Measurements from ENCODE around the gene GDA. TPM values are rescaled to one million over a fixed set of nuclear protein-coding genes. Genes with fewer than 3 reads are reported as not detected.

Gene GDA
- total RNA-seq, 4 donors from 2014 or later: 1.2 to 89.9 (median 55.9) TPM

DNA sequence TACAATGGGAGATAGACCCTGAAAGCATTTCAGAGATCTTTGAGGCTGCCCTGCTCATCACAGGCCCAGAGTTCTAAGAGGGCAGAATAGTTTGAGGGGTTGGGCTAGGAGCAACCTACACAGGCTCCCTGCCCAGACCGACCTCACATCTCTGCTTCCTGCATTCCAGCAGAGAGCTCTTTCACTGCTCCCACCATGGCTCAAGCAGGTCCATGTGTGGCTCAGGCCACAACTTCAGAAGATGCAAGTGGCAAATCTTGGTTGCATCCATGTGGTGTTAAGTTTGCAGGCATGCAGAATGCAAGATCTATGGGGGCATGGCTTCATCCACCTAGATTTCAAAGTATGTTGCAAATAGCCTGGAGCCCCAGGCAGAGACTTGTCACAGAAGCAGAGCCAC is 39.0 kb downstream of the GDA start:
- in situ Hi-C loops (cut with MboI; ENCODE audit: low pct_ligation_motif_present in 1 of 4, low pct_unique_long_range_greater_than_20kb in 1 of 4, low sequenced_read_pairs in 3 of 4) (no loop called here), intact Hi-C loops (cut with DNase I; ENCODE audit: low total_unique reads) (no loop called here)
- DNase-seq: no peak
- Histone ChIP-seq H3K9me3 (no peaks in the 10 kb centered on the region), H3K27ac (no peak overlapping the region), H3K4me3 (no peak overlapping the region), H3K4me1 (no peaks in the 10 kb centered on the region), H3K36me3 (no peaks in the 10 kb centered on the region), H3K27me3 (no peaks in the 10 kb centered on the region)
- WGBS, 2 donors (ENCODE audit: low coverage in 1 of 2): 69% methylated on average over 1 of the region's 1 CpG; no CpG with 5 or more reads in 1 of the 2 donors
- TF ChIP-seq EP300 (IDR thresholded peaks at IDR 0.05; ENCODE audit: low read depth): no peak
- TF ChIP-seq POLR2AphosphoS5 (IDR thresholded peaks at IDR 0.05): no peak
- no peak for TF ChIP-seq POLR2A (IDR thresholded peaks at IDR 0.05)
- TF ChIP-seq, protein P1, sequence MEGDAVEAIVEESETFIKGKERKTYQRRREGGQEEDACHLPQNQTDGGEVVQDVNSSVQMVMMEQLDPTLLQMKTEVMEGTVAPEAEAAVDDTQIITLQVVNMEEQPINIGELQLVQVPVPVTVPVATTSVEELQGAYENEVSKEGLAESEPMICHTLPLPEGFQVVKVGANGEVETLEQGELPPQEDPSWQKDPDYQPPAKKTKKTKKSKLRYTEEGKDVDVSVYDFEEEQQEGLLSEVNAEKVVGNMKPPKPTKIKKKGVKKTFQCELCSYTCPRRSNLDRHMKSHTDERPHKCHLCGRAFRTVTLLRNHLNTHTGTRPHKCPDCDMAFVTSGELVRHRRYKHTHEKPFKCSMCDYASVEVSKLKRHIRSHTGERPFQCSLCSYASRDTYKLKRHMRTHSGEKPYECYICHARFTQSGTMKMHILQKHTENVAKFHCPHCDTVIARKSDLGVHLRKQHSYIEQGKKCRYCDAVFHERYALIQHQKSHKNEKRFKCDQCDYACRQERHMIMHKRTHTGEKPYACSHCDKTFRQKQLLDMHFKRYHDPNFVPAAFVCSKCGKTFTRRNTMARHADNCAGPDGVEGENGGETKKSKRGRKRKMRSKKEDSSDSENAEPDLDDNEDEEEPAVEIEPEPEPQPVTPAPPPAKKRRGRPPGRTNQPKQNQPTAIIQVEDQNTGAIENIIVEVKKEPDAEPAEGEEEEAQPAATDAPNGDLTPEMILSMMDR (IDR thresholded peaks at IDR 0.05): no peak

GRCh38 chr9:72193478-72193881 is 44.2 kb downstream of the GDA start:
- Histone ChIP-seq H3K27me3 (no peaks in the 10 kb centered on the region), H3K36me3 (no peaks in the 10 kb centered on the region), H3K4me1 (no peaks in the 10 kb centered on the region), H3K4me3 (no peak overlapping the region), H3K9me3 (no peaks in the 10 kb centered on the region), H3K27ac (no peak overlapping the region)
- intact Hi-C loops (cut with DNase I; ENCODE audit: low total_unique reads): no loop called here
- in situ Hi-C loops (cut with MboI; ENCODE audit: low pct_ligation_motif_present in 1 of 4, low pct_unique_long_range_greater_than_20kb in 1 of 4, low sequenced_read_pairs in 3 of 4): no loop called here
- DNase-seq: no peak
- WGBS, 2 donors (ENCODE audit: low coverage in 1 of 2): 82 to 83% methylated on average over 1 to 5 of the region's 5 CpGs
- no peak for TF ChIP-seq POLR2AphosphoS5 (IDR thresholded peaks at IDR 0.05)
- no peak for TF ChIP-seq POLR2A (IDR thresholded peaks at IDR 0.05)
- TF ChIP-seq EP300 (IDR thresholded peaks at IDR 0.05; ENCODE audit: low read depth): no peak
- TF ChIP-seq, protein P1 (IDR thresholded peaks at IDR 0.05): no peak

DNA sequence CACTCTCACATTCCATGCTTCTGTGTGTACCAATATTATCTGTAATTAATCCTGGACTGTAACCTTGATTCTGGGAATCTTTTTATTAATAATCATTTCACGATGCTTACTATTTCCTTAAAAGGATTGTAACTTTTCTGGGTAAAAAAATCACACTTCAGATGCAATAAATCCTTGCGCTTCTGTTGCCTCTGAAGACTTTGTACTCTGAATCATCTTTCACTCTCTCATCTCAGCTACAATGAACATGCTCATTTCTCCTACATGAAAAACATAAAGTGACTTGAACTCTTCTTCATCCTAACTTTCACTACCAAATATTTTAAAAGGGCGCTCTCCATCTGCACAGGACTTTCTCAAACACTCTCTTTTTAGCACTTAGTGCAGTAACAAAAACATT is 50.0 kb downstream of the GDA start:
- DNase-seq: no peak
- Histone ChIP-seq H3K27me3 (no peaks in the 10 kb centered on the region), H3K4me1 (peaks cover 0 to 7% (median 1%) of the 10 kb centered on the region in 4 donors), H3K27ac (no peak overlapping the region), H3K36me3 (no peaks in the 10 kb centered on the region), H3K9me3 (no peaks in the 10 kb centered on the region), H3K4me3 (no peak overlapping the region)
- 34 to 38% methylated on average over 3 of the region's 3 CpGs for WGBS, 2 donors (ENCODE audit: low coverage in 1 of 2)
- intact Hi-C loops (cut with DNase I; ENCODE audit: low total_unique reads): no loop called here
- TF ChIP-seq, protein P1 (IDR thresholded peaks at IDR 0.05): no peak
- no peak for TF ChIP-seq POLR2A (IDR thresholded peaks at IDR 0.05)
- in situ Hi-C loops (cut with MboI; ENCODE audit: low pct_ligation_motif_present in 1 of 4, low pct_unique_long_range_greater_than_20kb in 1 of 4, low sequenced_read_pairs in 3 of 4): no loop called here

- intact Hi-C loops (cut with DNase I; ENCODE audit: low total_unique reads): no loop called here
- no peak for DNase-seq
- Histone ChIP-seq H3K36me3 (no peaks in the 10 kb centered on the region), H3K27ac (peak overlapping the region in 1 of 4 donors; percentile 4), H3K4me1 (peaks cover 0 to 7% (median 1%) of the 10 kb centered on the region in 4 donors), H3K4me3 (no peak overlapping the region), H3K9me3 (no peaks in the 10 kb centered on the region), H3K27me3 (no peaks in the 10 kb centered on the region)
- TF ChIP-seq POLR2AphosphoS5 (IDR thresholded peaks at IDR 0.05) (no peak), EP300 (IDR thresholded peaks at IDR 0.05; ENCODE audit: low read depth) (no peak), POLR2A (IDR thresholded peaks at IDR 0.05) (no peak)
- TF ChIP-seq, protein P1 (IDR thresholded peaks at IDR 0.05): no peak
- 49 to 55% methylated on average over 6 of the region's 6 CpGs for WGBS, 2 donors (ENCODE audit: low coverage in 1 of 2)
- in situ Hi-C loops (cut with MboI; ENCODE audit: low pct_ligation_motif_present in 1 of 4, low pct_unique_long_range_greater_than_20kb in 1 of 4, low sequenced_read_pairs in 3 of 4): no loop called here
Measured at GRCh38 chr9:72200452-72200851, 51.2 kb downstream of the GDA start.

All from transverse colon (tissue), 4 donors.